ENCODE measurements around the gene ARID4B. TPM values are rescaled to one million over a fixed set of nuclear protein-coding genes. Genes with fewer than 3 reads are reported as not detected.

The ARID4B gene
- total and polyA plus RNA-seq, 8 donors: 29.0 to 57.9 (median 49.9) TPM

- intact Hi-C loops (cut with DNase I): no loop called here
- H3K4me3 ChIP-seq: no peak overlapping the region
- peaks cover 0 to 38% of the 10 kb centered on the region in 2 donors for H3K4me1 ChIP-seq
- no peaks in the 10 kb centered on the region for H3K27me3 ChIP-seq
- ATAC-seq (no peak), DNase-seq (peak in 2 of 4 donors; percentile 19 to 43)
- H3K9me3 ChIP-seq: no peaks in the 10 kb centered on the region
- TF ChIP-seq CTCF (IDR thresholded peaks at IDR 0.05): no peak
- no peaks in the 10 kb centered on the region for H3K36me3 ChIP-seq
- H3K27ac ChIP-seq: no peak overlapping the region
Observed at GRCh38 chr1:235266325-235266724, 61.7 kb downstream of the ARID4B start.

GRCh38 chr1:235265900-235266299 lies 62.1 kb downstream of the ARID4B start:
- H3K9me3 ChIP-seq: no peaks in the 10 kb centered on the region
- H3K4me1 ChIP-seq: peaks cover 0 to 37% of the 10 kb centered on the region in 2 donors
- ATAC-seq (no peak), DNase-seq (no peak)
- no peaks in the 10 kb centered on the region for H3K36me3 ChIP-seq
- H3K4me3 ChIP-seq: no peak overlapping the region
- no peak for TF ChIP-seq CTCF (IDR thresholded peaks at IDR 0.05)
- no peaks in the 10 kb centered on the region for H3K27me3 ChIP-seq
- intact Hi-C loops (cut with DNase I): no loop called here
- no peak overlapping the region for H3K27ac ChIP-seq

GRCh38 chr1:235264327-235264726 lies 63.7 kb downstream of the ARID4B start:
- intact Hi-C loops (cut with DNase I): no loop called here
- peaks cover 0 to 33% of the 10 kb centered on the region in 2 donors for H3K4me1 ChIP-seq
- no peak for TF ChIP-seq CTCF (IDR thresholded peaks at IDR 0.05)
- DNase-seq: no peak
- no peak for ATAC-seq
- H3K27me3 ChIP-seq: no peaks in the 10 kb centered on the region
- H3K4me3 ChIP-seq: no peak overlapping the region
- no peaks in the 10 kb centered on the region for H3K36me3 ChIP-seq
- no peaks in the 10 kb centered on the region for H3K9me3 ChIP-seq
- H3K27ac ChIP-seq: no peak overlapping the region

GRCh38 chr1:235262539-235262938 lies 65.4 kb downstream of the ARID4B start:
- Histone ChIP-seq H3K27me3 (no peaks in the 10 kb centered on the region), H3K9me3 (no peaks in the 10 kb centered on the region), H3K4me1 (peaks cover 0 to 39% of the 10 kb centered on the region in 2 donors), H3K36me3 (no peaks in the 10 kb centered on the region), H3K4me3 (no peak overlapping the region), H3K27ac (no peak overlapping the region)
- ATAC-seq (no peak), DNase-seq (no peak)
- intact Hi-C loops (cut with DNase I): no loop called here
- TF ChIP-seq CTCF (IDR thresholded peaks at IDR 0.05): no peak

- no peak overlapping the region for H3K4me3 ChIP-seq
- ATAC-seq: peak; percentile 78
- no peaks in the 10 kb centered on the region for H3K27me3 ChIP-seq
- no peak overlapping the region for H3K27ac ChIP-seq
- no peaks in the 10 kb centered on the region for H3K9me3 ChIP-seq
- DNase-seq: no peak
- no peak for TF ChIP-seq CTCF (IDR thresholded peaks at IDR 0.05)
- intact Hi-C loops (cut with DNase I): no loop called here
- peaks cover 0 to 33% of the 10 kb centered on the region in 2 donors for H3K4me1 ChIP-seq
- H3K36me3 ChIP-seq: no peaks in the 10 kb centered on the region
Observed at GRCh38 chr1:235261243-235261642, 66.7 kb downstream of the ARID4B start.

Measured in left lung (tissue), 10 donors.